GM19467 (cell line): ENCODE data around the gene KCNAB2.

Experiments
- ATAC-seq: cut with Tn5 transposase; IDR thresholded peaks from one replicate; pipeline ENCODE4 v1.9.1; 2021; ENCODE audit warnings: mild to moderate bottlenecking, moderate library complexity; ENCODE audit not compliant: unreplicated experiment

Gene KCNAB2

GRCh38 chr1:6094801-6095505, 49.3 kb downstream of the KCNAB2 start:
- ATAC-seq: no peak

DNA sequence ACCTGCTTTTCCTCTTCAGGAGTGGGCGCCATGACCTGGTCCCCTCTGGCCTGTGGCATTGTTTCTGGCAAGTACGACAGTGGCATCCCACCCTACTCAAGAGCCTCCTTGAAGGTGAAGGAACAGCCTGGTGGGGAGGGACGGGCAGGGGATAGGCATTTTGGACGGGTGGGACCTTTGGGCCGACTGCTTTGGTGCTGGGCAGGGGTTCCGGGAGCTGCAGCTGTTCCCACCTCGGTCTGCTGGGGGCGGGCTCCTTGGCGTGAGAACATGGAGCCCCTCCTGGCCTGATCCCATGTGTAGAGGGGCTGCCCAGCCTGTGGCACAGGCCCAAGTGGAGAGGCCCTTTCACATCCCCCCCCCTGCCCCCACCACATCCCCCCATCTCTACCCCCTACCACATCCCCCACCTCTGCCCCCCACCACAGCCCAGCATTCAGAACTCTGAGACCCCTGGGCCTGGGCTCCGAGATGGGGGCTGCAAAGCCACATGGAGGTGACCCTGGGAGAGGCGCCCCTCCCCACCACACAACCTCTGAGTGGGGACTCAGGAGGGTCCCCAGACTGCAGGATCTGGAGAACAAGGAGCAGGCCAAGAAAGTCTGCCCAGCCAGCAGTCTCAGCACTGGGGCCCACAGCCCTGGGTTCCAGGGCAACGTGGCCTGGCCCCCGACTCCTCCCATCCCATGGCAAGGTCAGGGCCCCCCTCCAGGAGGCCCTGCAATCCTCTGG, 50.0 kb downstream of the KCNAB2 start:
- no peak for ATAC-seq

DNA sequence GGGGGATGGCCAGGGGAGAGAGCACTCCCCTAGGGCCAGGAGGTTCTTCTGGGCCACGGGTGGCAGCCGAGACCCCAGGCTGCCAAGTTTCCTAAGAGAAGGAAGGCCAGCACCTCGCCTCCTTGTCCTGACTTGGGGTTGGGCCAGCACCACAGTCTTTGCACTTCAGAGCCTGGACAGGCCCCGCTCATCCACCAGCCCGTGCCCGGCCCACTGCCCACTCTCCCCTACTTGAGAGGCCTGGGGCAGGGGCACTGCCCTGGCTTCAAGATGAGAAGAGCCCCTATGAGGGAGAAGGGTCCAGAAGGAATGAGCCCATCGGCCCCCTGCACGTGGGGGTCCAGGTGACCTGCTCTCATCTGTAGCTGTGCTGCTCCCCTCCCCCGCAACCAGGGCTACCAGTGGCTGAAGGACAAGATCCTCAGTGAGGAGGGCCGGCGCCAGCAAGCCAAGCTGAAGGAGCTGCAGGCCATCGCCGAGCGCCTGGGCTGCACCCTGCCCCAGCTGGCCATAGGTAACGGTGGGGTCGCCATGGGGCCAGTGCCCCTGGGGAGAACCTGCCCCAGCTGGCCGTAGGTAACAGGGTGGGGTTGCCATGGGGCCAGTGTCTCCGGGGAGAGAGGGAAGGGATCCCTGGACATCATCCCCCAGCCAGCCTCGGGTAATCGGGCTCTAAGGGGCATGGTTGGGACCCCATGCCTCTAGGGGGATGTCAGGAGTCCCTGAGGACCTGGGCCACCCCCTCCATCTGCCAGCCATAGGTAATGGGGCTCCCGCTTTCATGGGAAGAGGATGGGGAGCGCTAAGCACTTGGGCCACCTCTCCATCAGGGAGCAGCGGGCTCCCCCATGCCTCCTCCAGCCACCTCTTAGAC, 50.8 kb downstream of the KCNAB2 start:
- ATAC-seq: no peak

GRCh38 chr1:6097117-6097595, 51.5 kb downstream of the KCNAB2 start:
- no peak for ATAC-seq

- ATAC-seq: no peak
Observed at GRCh38 chr1:6097824-6098223, 52.1 kb downstream of the KCNAB2 start.

- no peak for ATAC-seq
Observed at GRCh38 chr1:6098303-6099215, 52.9 kb downstream of the KCNAB2 start.

- no peak for ATAC-seq
Observed at GRCh38 chr1:6099297-6099696, 53.6 kb downstream of the KCNAB2 start.

- no peak for ATAC-seq
Observed at GRCh38 chr1:6099787-6100765, 54.4 kb downstream of the KCNAB2 start.

DNA sequence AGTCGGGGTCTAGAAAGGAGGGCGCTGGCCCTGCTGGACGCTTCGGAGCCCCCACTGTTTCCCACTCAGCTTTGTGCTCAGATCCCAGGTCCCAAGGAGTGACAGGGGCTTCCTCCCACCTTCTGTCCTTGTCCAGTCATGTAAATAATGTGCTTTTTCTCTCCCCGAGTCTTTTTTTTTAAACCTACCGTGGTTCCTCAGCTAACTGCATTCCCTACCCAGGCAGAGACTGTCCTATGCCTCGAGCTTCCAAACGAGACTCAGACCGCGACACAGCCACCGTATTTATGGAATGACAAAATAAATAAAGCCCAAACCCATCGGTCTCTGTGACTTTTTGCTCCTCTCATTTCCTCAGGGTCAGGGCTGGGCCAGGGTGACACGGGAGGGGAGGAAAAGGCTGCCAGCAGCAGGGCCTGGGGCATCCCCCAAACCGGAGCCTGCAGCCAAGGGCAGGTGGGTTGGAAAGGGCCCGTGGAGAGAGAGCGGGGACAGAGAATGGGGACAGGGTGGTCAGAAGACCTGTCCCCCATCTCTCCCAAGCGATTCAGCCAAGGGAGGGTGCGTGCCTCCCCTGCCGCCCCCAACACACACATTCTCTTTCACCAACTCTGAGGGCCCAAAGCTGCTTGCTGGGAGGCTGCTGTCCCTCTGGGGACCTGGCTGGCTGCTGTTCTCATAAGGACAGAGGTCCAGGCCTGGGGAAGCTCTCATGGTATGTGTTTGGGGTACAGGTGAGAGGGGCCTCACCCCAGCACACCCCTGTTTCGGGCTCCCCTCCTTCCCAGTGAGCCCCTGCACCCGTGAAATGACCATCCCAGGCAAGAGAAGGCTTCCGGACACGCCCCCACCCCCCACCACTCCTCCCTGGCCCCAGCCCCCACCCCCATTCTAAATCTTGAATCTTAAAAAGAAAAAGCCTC, 55.4 kb downstream of the KCNAB2 start:
- no peak for ATAC-seq

GRCh38 chr1:6101826-6102531, 56.3 kb downstream of the KCNAB2 start:
- ATAC-seq: no peak

GRCh38 chr1:6102532-6102845, 56.8 kb downstream of the KCNAB2 start:
- ATAC-seq: no peak

DNA sequence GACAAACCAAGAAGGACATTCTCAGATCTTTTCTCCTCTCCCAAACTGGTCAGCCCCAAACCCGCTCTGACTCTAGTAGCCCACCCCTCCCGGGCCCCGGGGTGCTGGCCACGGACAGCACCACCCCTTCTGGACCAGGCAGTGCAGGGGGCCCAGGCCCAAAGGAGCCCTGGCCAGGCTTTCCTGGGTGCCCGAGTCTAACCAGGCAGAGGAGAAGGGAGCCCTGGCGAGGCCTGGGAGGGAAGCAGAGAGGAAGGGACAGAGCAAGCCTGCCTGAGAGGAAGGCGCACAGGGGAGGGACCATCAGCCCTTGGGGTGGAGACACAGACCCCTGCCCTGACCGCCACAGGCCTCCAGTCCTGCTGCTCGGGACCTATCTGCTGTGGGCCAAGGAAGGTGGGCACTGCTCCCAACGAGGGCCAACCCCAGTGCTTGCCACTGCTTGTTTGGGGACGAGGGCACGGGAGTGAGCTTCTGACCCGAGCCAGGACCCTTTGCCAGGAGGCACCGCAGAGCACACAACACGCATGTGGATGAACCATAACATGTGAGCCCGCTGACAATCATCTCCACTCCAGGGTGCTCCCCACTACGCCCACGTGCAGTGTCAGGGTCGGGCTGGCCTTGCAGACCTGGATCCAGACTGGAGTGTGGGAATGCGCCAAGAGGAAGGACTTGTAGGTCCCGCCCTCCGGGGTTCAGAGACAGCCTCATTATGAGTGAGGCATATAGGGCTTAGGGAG, 57.6 kb downstream of the KCNAB2 start:
- ATAC-seq: no peak

- ATAC-seq: no peak
Observed at GRCh38 chr1:6103854-6104530, 58.3 kb downstream of the KCNAB2 start.

- ATAC-seq: no peak
Observed at GRCh38 chr1:6104631-6105030, 58.9 kb downstream of the KCNAB2 start.

GRCh38 chr1:6105218-6105679, 59.6 kb downstream of the KCNAB2 start:
- ATAC-seq: no peak

DNA sequence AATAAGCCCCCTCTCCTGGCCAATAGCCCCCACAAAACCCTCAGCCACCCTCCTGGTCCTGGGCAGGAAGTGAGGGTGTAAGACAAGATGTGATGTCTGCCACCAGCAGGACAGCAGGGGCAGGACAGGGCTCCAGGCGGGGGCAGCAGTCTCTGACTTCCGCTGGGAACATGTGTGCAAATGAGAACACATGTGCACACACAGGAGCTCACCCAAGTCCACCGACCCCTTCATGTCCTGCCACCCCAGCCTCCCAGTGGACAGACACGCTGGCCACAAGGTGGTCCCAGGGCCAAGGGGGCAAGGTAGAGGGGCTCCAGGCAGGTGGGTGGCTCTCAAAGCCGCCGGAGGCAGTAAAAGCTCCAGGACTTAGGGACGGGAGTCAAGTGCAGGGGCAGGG, 60.1 kb downstream of the KCNAB2 start:
- ATAC-seq: no peak
